Prostate gland (tissue), 2 donors: ENCODE results near the gene MYO1A. TPM values are rescaled to one million over a fixed set of nuclear protein-coding genes. Genes with fewer than 3 reads are reported as not detected.
A peak's percentile ranks its signal among the peaks of the same experiment; 100 is the strongest.

Source experiments
- DNase-seq: peaks from one replicate; pipeline ENCODE4 v3.0.0-alpha.2; 2019; ENCODE audit warnings: low spot score
- H3K27ac ChIP-seq, 2 donors: fragments of 200-600 bp; sonication (generic); 2 replicates each; pipeline ENCODE4 v1.5.1; 2017 to 2019
- H3K27me3 ChIP-seq: fragments of 200-600 bp; sonication (generic); replicated peaks from 2 replicates; pipeline ENCODE4 v1.5.1; 2019; ENCODE audit not compliant: insufficient read depth
- H3K36me3 ChIP-seq, 2 donors: fragments of 200-600 bp; sonication (generic); 1 replicate in 1 of 2; 2 replicates in 1 of 2; pipeline versions ENCODE4 v1.5.1 to v1.8.1; 2017 to 2019
- H3K4me1 ChIP-seq: fragments of 200-600 bp; sonication (generic); replicated peaks from 2 replicates; pipeline ENCODE4 v1.5.1; 2019
- H3K4me3 ChIP-seq, 2 donors: fragments of 200-600 bp; sonication (generic); 2 replicates each; pipeline ENCODE4 v1.5.1; 2017 to 2019
- H3K9me3 ChIP-seq: fragments of 200-600 bp; sonication (generic); 2 replicates; pipeline ENCODE4 v1.5.1; 2017
- CTCF ChIP-seq, 4 experiments: fragments of 200-600 bp in 2 of 4; fragments of 450-650 bp in 2 of 4; sonication (generic) in 2 of 4; IDR thresholded peaks; 1 replicate in 3 of 4; 2 replicates in 1 of 4; pipeline ENCODE4 v1.5.1; 2016 to 2019; ENCODE audit warnings: antibody characterized with exemption in 4 of 4, mild to moderate bottlenecking in 2 of 4, moderate library complexity in 2 of 4
- POLR2A ChIP-seq: fragments of 450-650 bp; IDR thresholded peaks from one replicate; pipeline ENCODE4 v1.6.1; 2016; ENCODE audit warnings: antibody characterized with exemption, mild to moderate bottlenecking
- POLR2AphosphoS5 ChIP-seq: sonication (generic); formaldehyde crosslinking; IDR thresholded peaks from one replicate; pipeline ENCODE4 v1.6.1; 2017; ENCODE audit warnings: antibody characterized with exemption
- WGBS: methylation state at CpG from one replicate; pipeline ENCODE4 v1.1.5; 2018; 5-methylcytosine and 5-hydroxymethylcytosine counted together
- intact Hi-C: fragments of 100-400 bp; cut with DNase I; formaldehyde crosslinking; loops from one replicate; pipeline ENCODE4 v1.14.2; 2022
- total RNA-seq, 2 donors: library from RNA; depleted of rRNA; stranded (reverse); fragments of >200 nt; gene quantifications; one replicate each; pipeline ENCODE4 v1.1.0, GENCODE V29; 2016

Gene MYO1A
- total RNA-seq, 2 donors from 2014 or later = 0.09 to 0.74 TPM

GRCh38 chr12:57009949-57010626 lies 39.8 kb downstream of the MYO1A start:
- 93% methylated on average over 5 of the region's 5 CpGs for WGBS
- intact Hi-C loops = loop anchor here (5.0 kb wide), 1 partner anchor 47 kb away; no protein-coding TSS in a partner anchor

GRCh38 chr12:57008178-57008577 lies 41.8 kb downstream of the MYO1A start:
- intact Hi-C loops = loop anchor here (5.0 kb wide), 1 partner anchor 49 kb away; no protein-coding TSS in a partner anchor
- Histone ChIP-seq H3K27me3 (no peaks in the 10 kb centered on the region), H3K27ac (peak overlapping the region; percentile 40 to 48), H3K4me3 (no peak overlapping the region), H3K9me3 (no peaks in the 10 kb centered on the region), H3K36me3 (peaks cover 0 to 8% of the 10 kb centered on the region in 2 donors), H3K4me1 (no peaks in the 10 kb centered on the region)
- DNase-seq = no peak
- no peak for TF ChIP-seq POLR2AphosphoS5
- no peak for TF ChIP-seq POLR2A
- peak in 3 of 4 experiments; percentile 33 to 64 (median 61) for TF ChIP-seq CTCF (IDR thresholded peaks at IDR 0.05)

More at GRCh38 chr12:57009949-57010626, 39.8 kb downstream of the MYO1A start:
- no peaks in the 10 kb centered on the region for H3K36me3 ChIP-seq
- H3K27ac ChIP-seq = no peak overlapping the region
- no peak overlapping the region for H3K4me3 ChIP-seq
- no peaks in the 10 kb centered on the region for H3K9me3 ChIP-seq
- H3K27me3 ChIP-seq = no peaks in the 10 kb centered on the region
- DNase-seq = no peak
- TF ChIP-seq POLR2A (no peak), POLR2AphosphoS5 (no peak), CTCF (IDR thresholded peaks at IDR 0.05) (no peak)
- H3K4me1 ChIP-seq = no peaks in the 10 kb centered on the region

- intact Hi-C loops = loop anchor here (5.0 kb wide), 1 partner anchor 50 kb away; no protein-coding TSS in a partner anchor
Measured at GRCh38 chr12:57006809-57007475, 43.0 kb downstream of the MYO1A start.

GRCh38 chr12:57005980-57006808 lies 43.7 kb downstream of the MYO1A start, which contains the start of gene ZBTB39:
Gene ZBTB39 (minus strand): TSS chr12:57006546. CDS start chr12:57004917, 1,629 bp downstream.
- H3K4me1 ChIP-seq = no peaks in the 10 kb centered on the region

More at GRCh38 chr12:57006809-57007475, 43.0 kb downstream of the MYO1A start:
- H3K4me1 ChIP-seq = no peaks in the 10 kb centered on the region
- H3K27me3 ChIP-seq = no peaks in the 10 kb centered on the region
- no peak for TF ChIP-seq POLR2A
- TF ChIP-seq CTCF (IDR thresholded peaks at IDR 0.05) = no peak
- no peak for TF ChIP-seq POLR2AphosphoS5
- DNase-seq = no peak
- 56% methylated on average over 10 of the region's 10 CpGs for WGBS
- no peaks in the 10 kb centered on the region for H3K9me3 ChIP-seq
- H3K36me3 ChIP-seq = peaks cover 0 to 21% of the 10 kb centered on the region in 2 donors
- H3K4me3 ChIP-seq = peak overlapping the region; percentile 75 to 77
- peak overlapping the region in 1 of 2 donors; percentile 46 for H3K27ac ChIP-seq

More at GRCh38 chr12:57005980-57006808, 43.7 kb downstream of the MYO1A start, which contains the start of gene ZBTB39:
- Histone ChIP-seq H3K4me3 (peak within 1 kb of the TSS; percentile 75 to 77), H3K27ac (peak within 1 kb of the TSS; percentile 78), H3K9me3 (no peaks in the 10 kb centered on the region), H3K36me3 (peaks cover 0 to 22% of the 10 kb centered on the region in 2 donors), H3K27me3 (no peaks in the 10 kb centered on the region)
- peak; percentile 32 for DNase-seq
- 0% methylated on average over 38 of the region's 94 CpGs for WGBS
- TF ChIP-seq POLR2AphosphoS5 (no peak), CTCF (IDR thresholded peaks at IDR 0.05) (peak; percentile 38 to 56 (median 52))
- intact Hi-C loops = loop anchor here (5.0 kb wide), 1 partner anchor 51 kb away; no protein-coding TSS in a partner anchor
